LHCN-M2 (cell line): ENCODE measurements around the gene ACAA1. TPM values are rescaled to one million over a fixed set of nuclear protein-coding genes. Genes with fewer than 3 reads are reported as not detected.
"Not testable (repeated sequence)": the region's sequence is repeated elsewhere in the genome, so short reads cannot be mapped to it uniquely, and the experiment has no call there.

Source experiments
- DNase-seq: peaks from one replicate; pipeline ENCODE4 v3.0.0-alpha.2; 2012; ENCODE audit warnings: low read depth
- total RNA-seq: library from RNA; depleted of rRNA; stranded (reverse); fragments of >200 nt; gene quantifications from 2 replicates; pipeline ENCODE4 v1.2.3, GENCODE V29; 2014; rRNA removed

Gene ACAA1
- total RNA-seq, 1 experiment from 2014 or later, result 23.4 TPM

- not testable (repeated sequence) for DNase-seq
These were observed 53.7 kb downstream of the ACAA1 start for GRCh38 chr3:38083254-38083653.

GRCh38 chr3:38082296-38082695, 54.6 kb downstream of the ACAA1 start:
- not testable (repeated sequence) for DNase-seq

GRCh38 chr3:38077073-38077472, 59.9 kb downstream of the ACAA1 start:
- not testable (repeated sequence) for DNase-seq

Other genes starting within 250 kb of the ACAA1 start
- gene VILL, start 146.3 kb downstream of the ACAA1 start, total RNA-seq, result 8.4 and 8.8 TPM in 2 replicates
- 17.2 and 17.4 TPM in 2 replicates for gene PLCD1, start 107.5 kb downstream of the ACAA1 start, total RNA-seq
- gene DLEC1, start 97.9 kb downstream of the ACAA1 start, total RNA-seq, result 0.13 TPM in 1 of 2 replicates, not detected in the other
- 9.3 and 11.4 TPM in 2 replicates for gene MYD88, start 1.5 kb upstream of the ACAA1 start, total RNA-seq
- 78.9 and 81.3 TPM in 2 replicates for gene OXSR1, start 28.4 kb upstream of the ACAA1 start, total RNA-seq
- 0.29 and 1.2 TPM in 2 replicates for gene SLC22A13, start 128.7 kb upstream of the ACAA1 start, total RNA-seq
- not detected in 2 replicates for gene SLC22A14, start 145.2 kb upstream of the ACAA1 start, total RNA-seq
- 2.2 and 3.0 TPM in 2 replicates for gene XYLB, start 209.7 kb upstream of the ACAA1 start, total RNA-seq